ENCODE data around the gene CCR4.
"Not testable (repeated sequence)": the region's sequence is repeated elsewhere in the genome, so short reads cannot be mapped to it uniquely, and the experiment has no call there.

The CCR4 gene

GRCh38 chr3:32937331-32937730 is 14.1 kb upstream of the CCR4 start:
- Histone ChIP-seq H3K27me3 (ENCODE audit: insufficient read depth, low read length) (no peaks in the 10 kb centered on the region), H3K4me3 (ENCODE audit: low read depth, low read length) (no peak overlapping the region), H4K12ac (ENCODE audit: low read depth, low read length) (no peak overlapping the region), H2BK120ac (ENCODE audit: insufficient read depth, low read length, poor library complexity) (no peak overlapping the region), H3K4me2 (ENCODE audit: low read length) (no peak overlapping the region), H3K79me2 (ENCODE audit: control insufficient read depth, insufficient read depth, low read length, poor library complexity) (no peaks in the 10 kb centered on the region), H2BK12ac (ENCODE audit: low read length) (no peak overlapping the region), H4K91ac (ENCODE audit: low read depth, low read length) (no peak overlapping the region), H3K9ac (ENCODE audit: low read length) (no peak overlapping the region), H3K79me1 (ENCODE audit: low read length) (no peaks in the 10 kb centered on the region), H3K14ac (ENCODE audit: low read length) (no peak overlapping the region), H2AFZ (ENCODE audit: insufficient read depth, low read length, poor library complexity) (no peak overlapping the region), H3K23ac (ENCODE audit: low read length) (no peak overlapping the region), H3K4me1 (ENCODE audit: control insufficient read depth in 1 of 2, insufficient read depth in 2 of 2, low read length in 2 of 2) (no peaks in the 10 kb centered on the region), H4K8ac (ENCODE audit: low read depth, low read length) (no peak overlapping the region), H2AK5ac (ENCODE audit: low read length) (no peak overlapping the region), H2BK5ac (ENCODE audit: low read depth, low read length, poor library complexity) (no peak overlapping the region), H3K18ac (ENCODE audit: low read length) (no peak overlapping the region), H3K27ac (ENCODE audit: low read depth, low read length) (no peak overlapping the region), H3K36me3 (ENCODE audit: control insufficient read depth in 1 of 2, insufficient read depth in 2 of 2, low read length in 2 of 2) (no peaks in the 10 kb centered on the region), H3K4ac (ENCODE audit: low read depth, low read length) (no peak overlapping the region), H3K9me3 (ENCODE audit: insufficient read depth, low read depth, low read length) (no peaks in the 10 kb centered on the region)
- WGBS (ENCODE audit: extremely low coverage, insufficient coverage, insufficient read length) = no CpG with 5 or more reads among the region's 2 CpGs
- no peak for DNase-seq

GRCh38 chr3:32939531-32940284 is 11.7 kb upstream of the CCR4 start:
- H3K36me3 ChIP-seq (ENCODE audit: control insufficient read depth in 1 of 2, insufficient read depth in 2 of 2, low read length in 2 of 2); H3K4me1 ChIP-seq (ENCODE audit: control insufficient read depth in 1 of 2, insufficient read depth in 2 of 2, low read length in 2 of 2); H3K14ac ChIP-seq (ENCODE audit: low read length); DNase-seq; H3K79me1 ChIP-seq (ENCODE audit: low read length); H3K18ac ChIP-seq (ENCODE audit: low read length); H4K12ac ChIP-seq (ENCODE audit: low read depth, low read length); H3K79me2 ChIP-seq (ENCODE audit: control insufficient read depth, insufficient read depth, low read length, poor library complexity); H2AFZ ChIP-seq (ENCODE audit: insufficient read depth, low read length, poor library complexity); H3K9ac ChIP-seq (ENCODE audit: low read length); H2AK5ac ChIP-seq (ENCODE audit: low read length); H3K27me3 ChIP-seq (ENCODE audit: insufficient read depth, low read length); H3K4ac ChIP-seq (ENCODE audit: low read depth, low read length); H3K4me2 ChIP-seq (ENCODE audit: low read length); H4K91ac ChIP-seq (ENCODE audit: low read depth, low read length); H2BK120ac ChIP-seq (ENCODE audit: insufficient read depth, low read length, poor library complexity); H3K27ac ChIP-seq (ENCODE audit: low read depth, low read length); H3K23ac ChIP-seq (ENCODE audit: low read length); H3K9me3 ChIP-seq (ENCODE audit: insufficient read depth, low read depth, low read length); H2BK5ac ChIP-seq (ENCODE audit: low read depth, low read length, poor library complexity); H4K8ac ChIP-seq (ENCODE audit: low read depth, low read length); H3K4me3 ChIP-seq (ENCODE audit: low read depth, low read length); H2BK12ac ChIP-seq (ENCODE audit: low read length): not testable (repeated sequence)
- no CpG with 5 or more reads among the region's 40 CpGs for WGBS (ENCODE audit: extremely low coverage, insufficient coverage, insufficient read length)

GRCh38 chr3:32940726-32941125 is 10.7 kb upstream of the CCR4 start:
- no peak overlapping the region for H3K4me3 ChIP-seq (ENCODE audit: low read depth, low read length)
- no peaks in the 10 kb centered on the region for H3K4me1 ChIP-seq (ENCODE audit: control insufficient read depth in 1 of 2, insufficient read depth in 2 of 2, low read length in 2 of 2)
- no peak overlapping the region for H2BK12ac ChIP-seq (ENCODE audit: low read length)
- no peaks in the 10 kb centered on the region for H3K79me1 ChIP-seq (ENCODE audit: low read length)
- H3K14ac ChIP-seq (ENCODE audit: low read length) = no peak overlapping the region
- no peak overlapping the region for H2BK5ac ChIP-seq (ENCODE audit: low read depth, low read length, poor library complexity)
- no peak overlapping the region for H4K91ac ChIP-seq (ENCODE audit: low read depth, low read length)
- H2AFZ ChIP-seq (ENCODE audit: insufficient read depth, low read length, poor library complexity) = no peak overlapping the region
- H4K12ac ChIP-seq (ENCODE audit: low read depth, low read length) = no peak overlapping the region
- no CpG with 5 or more reads among the region's 16 CpGs for WGBS (ENCODE audit: extremely low coverage, insufficient coverage, insufficient read length)
- H3K27ac ChIP-seq (ENCODE audit: low read depth, low read length) = no peak overlapping the region
- H3K79me2 ChIP-seq (ENCODE audit: control insufficient read depth, insufficient read depth, low read length, poor library complexity) = no peaks in the 10 kb centered on the region
- no peak overlapping the region for H4K8ac ChIP-seq (ENCODE audit: low read depth, low read length)
- no peak for DNase-seq
- H3K18ac ChIP-seq (ENCODE audit: low read length) = no peak overlapping the region
- H2BK120ac ChIP-seq (ENCODE audit: insufficient read depth, low read length, poor library complexity) = no peak overlapping the region
- no peaks in the 10 kb centered on the region for H3K27me3 ChIP-seq (ENCODE audit: insufficient read depth, low read length)
- H3K9ac ChIP-seq (ENCODE audit: low read length) = no peak overlapping the region
- H2AK5ac ChIP-seq (ENCODE audit: low read length) = no peak overlapping the region
- no peak overlapping the region for H3K23ac ChIP-seq (ENCODE audit: low read length)
- no peaks in the 10 kb centered on the region for H3K36me3 ChIP-seq (ENCODE audit: control insufficient read depth in 1 of 2, insufficient read depth in 2 of 2, low read length in 2 of 2)
- no peaks in the 10 kb centered on the region for H3K9me3 ChIP-seq (ENCODE audit: insufficient read depth, low read depth, low read length)
- H3K4ac ChIP-seq (ENCODE audit: low read depth, low read length) = no peak overlapping the region
- no peak overlapping the region for H3K4me2 ChIP-seq (ENCODE audit: low read length)

GRCh38 chr3:32945136-32945535 is 6.3 kb upstream of the CCR4 start:
- Histone ChIP-seq H3K4me1 (ENCODE audit: control insufficient read depth in 1 of 2, insufficient read depth in 2 of 2, low read length in 2 of 2) (no peaks in the 10 kb centered on the region), H2BK120ac (ENCODE audit: insufficient read depth, low read length, poor library complexity) (no peak overlapping the region), H3K18ac (ENCODE audit: low read length) (no peak overlapping the region), H3K4me2 (ENCODE audit: low read length) (no peak overlapping the region), H3K9me3 (ENCODE audit: insufficient read depth, low read depth, low read length) (no peaks in the 10 kb centered on the region), H3K9ac (ENCODE audit: low read length) (no peak overlapping the region), H3K36me3 (ENCODE audit: control insufficient read depth in 1 of 2, insufficient read depth in 2 of 2, low read length in 2 of 2) (no peaks in the 10 kb centered on the region), H4K8ac (ENCODE audit: low read depth, low read length) (no peak overlapping the region), H2BK5ac (ENCODE audit: low read depth, low read length, poor library complexity) (no peak overlapping the region), H4K12ac (ENCODE audit: low read depth, low read length) (no peak overlapping the region), H3K4ac (ENCODE audit: low read depth, low read length) (no peak overlapping the region), H3K79me2 (ENCODE audit: control insufficient read depth, insufficient read depth, low read length, poor library complexity) (no peaks in the 10 kb centered on the region), H4K91ac (ENCODE audit: low read depth, low read length) (no peak overlapping the region), H3K79me1 (ENCODE audit: low read length) (no peaks in the 10 kb centered on the region), H3K27me3 (ENCODE audit: insufficient read depth, low read length) (no peaks in the 10 kb centered on the region), H2BK12ac (ENCODE audit: low read length) (no peak overlapping the region), H3K4me3 (ENCODE audit: low read depth, low read length) (no peak overlapping the region), H3K14ac (ENCODE audit: low read length) (no peak overlapping the region), H2AFZ (ENCODE audit: insufficient read depth, low read length, poor library complexity) (no peak overlapping the region), H2AK5ac (ENCODE audit: low read length) (no peak overlapping the region), H3K27ac (ENCODE audit: low read depth, low read length) (no peak overlapping the region), H3K23ac (ENCODE audit: low read length) (no peak overlapping the region)
- peak; percentile 41 to 82 for DNase-seq
- no CpG with 5 or more reads among the region's 3 CpGs for WGBS (ENCODE audit: extremely low coverage, insufficient coverage, insufficient read length)

Measured in trophoblast cell (in vitro differentiated cells and primary cell).